Myocyte (in vitro differentiated cells): ENCODE results near the gene CLIC5. TPM values are rescaled to one million over a fixed set of nuclear protein-coding genes. Genes with fewer than 3 reads are reported as not detected.

ENCODE experiments used
- DNase-seq: peaks from one replicate; pipeline ENCODE4 v3.0.0-alpha.2; 2012; ENCODE audit warnings: low read depth
- total RNA-seq: library from RNA; depleted of rRNA; stranded (reverse); fragments of >200 nt; gene quantifications from 2 replicates; pipeline ENCODE4 v1.2.3, GENCODE V29; 2014

CLIC5 gene
- total RNA-seq, 1 donor from 2014 or later: 0.03 TPM

GRCh38 chr6:46000905-46001304 is 14.8 kb downstream of the CLIC5 start:
- DNase-seq: no peak

DNA sequence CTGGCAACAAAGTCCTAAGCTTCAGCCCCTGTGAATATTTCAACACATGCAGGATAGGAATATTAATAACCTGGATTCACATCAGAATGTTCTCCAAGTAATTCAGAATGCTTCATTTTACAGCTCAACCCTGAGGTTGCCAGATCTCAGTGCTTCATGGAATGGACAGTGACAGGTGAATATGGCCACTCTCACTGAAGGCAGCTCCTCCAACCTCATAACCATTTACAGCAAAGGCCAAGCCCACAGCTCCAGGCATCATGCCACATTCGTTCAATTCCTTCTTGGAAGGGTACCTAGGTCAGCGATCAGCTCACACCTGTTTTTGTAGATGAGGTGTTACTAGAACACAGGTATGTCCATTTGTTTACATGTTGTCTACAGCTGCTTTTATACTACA is 17.1 kb downstream of the CLIC5 start:
- DNase-seq: peak; percentile 23

DNA sequence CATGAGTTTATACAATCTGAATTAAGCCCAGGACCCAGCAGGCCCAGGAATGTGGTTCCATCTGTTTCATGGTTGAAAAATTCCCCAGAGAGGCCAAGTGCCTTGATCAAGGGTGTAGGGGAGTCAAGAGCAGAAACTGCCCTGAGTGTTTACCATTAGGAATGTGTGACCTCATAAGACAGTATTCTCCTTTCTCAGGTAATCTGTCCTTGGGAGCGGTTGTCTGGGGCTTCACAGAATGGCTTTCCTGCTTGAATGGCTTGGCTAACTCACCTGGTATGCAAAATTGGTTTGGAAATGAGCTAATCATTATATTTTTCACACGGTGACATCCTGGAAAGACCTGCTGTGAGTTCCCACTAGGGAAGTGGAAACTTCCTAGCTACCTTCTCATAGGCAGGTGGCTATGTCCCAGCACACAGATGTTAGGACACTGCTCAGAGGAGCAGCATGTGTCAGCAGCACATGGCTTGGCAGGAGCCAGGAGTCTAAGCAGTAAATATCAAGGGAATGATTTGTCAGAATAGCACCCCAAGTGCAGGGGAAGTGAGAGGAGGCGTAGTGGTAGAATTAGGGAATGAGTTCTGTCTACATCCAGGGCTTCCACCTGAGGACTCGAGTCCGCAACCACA is 17.7 kb downstream of the CLIC5 start:
- DNase-seq: no peak

GRCh38 chr6:45991189-45991588 is 24.5 kb downstream of the CLIC5 start:
- DNase-seq: no peak

DNA sequence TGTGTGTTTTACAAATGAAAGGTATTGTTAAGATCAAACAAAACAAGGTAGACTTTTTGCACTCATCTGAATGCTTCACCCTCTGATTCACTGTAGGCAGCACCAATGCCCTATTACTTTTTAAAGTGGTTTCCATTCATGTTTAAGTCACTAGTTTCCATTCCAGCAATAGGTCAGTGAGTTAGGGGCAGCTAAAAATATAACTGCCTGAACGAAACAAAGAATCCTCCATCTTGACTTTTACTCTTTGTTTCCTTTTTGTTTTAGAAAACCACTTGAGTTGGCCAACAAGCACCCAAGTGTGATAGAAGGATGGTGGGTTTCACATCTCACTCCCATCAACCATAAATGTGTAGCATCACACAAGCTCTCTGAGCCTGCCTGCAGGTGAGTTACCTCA is 25.5 kb downstream of the CLIC5 start:
- no peak for DNase-seq

DNA sequence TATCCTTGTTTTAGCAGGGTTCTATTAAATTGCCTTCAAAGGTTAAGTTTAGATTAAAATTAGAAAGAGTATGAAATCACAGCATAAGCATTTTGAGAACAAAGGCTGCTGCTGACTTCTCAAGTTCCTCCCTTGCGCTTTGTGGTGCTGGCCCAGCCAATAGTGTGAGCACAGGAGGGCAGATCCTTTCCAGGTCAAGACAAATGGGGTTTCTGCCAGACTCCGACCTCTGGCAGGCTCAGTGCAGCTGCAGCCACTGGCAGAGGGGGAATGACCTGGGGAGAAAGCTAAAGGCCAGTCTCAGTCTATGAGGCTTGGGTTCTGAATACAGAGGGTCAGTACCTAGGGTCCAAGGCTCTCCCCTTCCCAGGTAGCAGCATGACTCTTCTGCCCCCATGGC is 27.0 kb downstream of the CLIC5 start:
- peak; percentile 27 for DNase-seq

DNA sequence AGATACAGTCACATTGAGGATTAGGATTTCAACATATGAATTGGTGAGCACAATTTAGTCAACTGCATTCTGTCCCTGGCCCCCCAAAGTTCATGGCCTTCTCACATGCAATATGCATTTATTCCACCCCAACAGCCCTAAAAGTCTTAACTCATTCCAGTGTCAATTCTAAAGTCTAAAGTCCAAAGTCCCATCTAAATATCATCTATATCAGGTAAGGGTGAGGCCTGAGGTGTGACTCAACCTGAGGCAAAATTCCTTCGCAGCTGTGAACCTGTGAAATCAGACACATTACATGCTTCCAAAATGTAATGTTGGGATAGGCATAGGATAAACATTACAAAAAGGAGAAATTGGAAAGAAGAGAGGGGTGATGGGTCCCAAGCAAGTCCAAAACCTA is 27.8 kb downstream of the CLIC5 start:
- no peak for DNase-seq

DNA sequence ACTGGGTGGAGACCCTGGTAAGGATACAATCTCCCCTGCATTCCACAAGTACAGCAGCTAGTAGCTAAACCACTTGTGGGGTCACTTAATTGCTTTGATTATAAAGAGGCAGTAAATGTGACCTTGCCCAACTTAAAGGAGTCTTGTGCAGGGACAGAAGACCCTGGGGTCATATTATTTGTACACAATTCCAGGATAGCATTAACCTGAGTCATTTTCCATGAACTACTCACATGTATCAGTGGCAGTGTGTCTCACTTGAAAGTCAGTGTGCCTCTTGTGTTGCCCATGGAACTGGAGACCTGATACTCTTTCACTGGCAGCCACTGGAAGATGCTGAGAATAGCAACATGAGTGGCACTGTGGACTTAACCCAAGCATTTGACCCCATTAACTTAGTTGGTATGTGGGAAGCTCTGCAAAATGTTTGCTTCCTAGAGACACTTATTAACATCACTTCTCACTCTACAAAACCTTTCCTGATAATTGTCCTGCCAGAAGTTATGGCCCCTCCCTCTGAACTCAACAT is 28.9 kb downstream of the CLIC5 start:
- peak; percentile 61 for DNase-seq

DNA sequence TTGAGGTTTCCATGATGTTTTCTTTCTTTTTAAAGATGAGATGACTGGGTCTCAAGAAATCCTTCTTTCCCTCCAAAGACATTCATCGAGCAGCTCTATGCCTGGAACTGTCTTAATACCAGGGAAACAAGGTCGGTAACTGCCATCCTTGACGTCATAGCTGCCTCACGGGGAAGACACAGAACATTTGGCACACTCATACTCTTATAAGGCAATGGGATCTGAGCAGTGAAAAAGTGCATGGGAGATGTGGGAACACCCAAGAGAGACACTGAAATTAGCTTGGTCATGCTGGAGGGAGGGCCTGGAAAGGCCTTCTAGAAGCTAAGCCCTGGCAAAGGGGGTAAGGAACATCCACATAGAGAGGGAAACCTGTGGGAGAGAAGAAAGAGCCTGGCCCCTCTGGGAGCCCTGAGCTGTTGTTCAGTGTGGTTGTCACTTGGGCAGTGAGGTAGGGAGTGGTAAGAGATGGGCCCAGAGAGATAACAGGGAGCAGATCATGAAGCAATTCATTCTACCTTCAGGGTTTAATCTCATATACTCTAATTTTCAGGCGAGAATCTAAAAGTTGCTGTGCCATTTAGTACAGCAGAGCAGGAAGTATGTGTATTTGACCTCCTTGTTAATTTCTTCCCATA is 30.8 kb downstream of the CLIC5 start:
- no peak for DNase-seq

- DNase-seq: no peak
These were observed 31.3 kb downstream of the CLIC5 start for GRCh38 chr6:45984347-45984746.

- DNase-seq: no peak
These were observed 32.6 kb downstream of the CLIC5 start for GRCh38 chr6:45983062-45983461.

DNA sequence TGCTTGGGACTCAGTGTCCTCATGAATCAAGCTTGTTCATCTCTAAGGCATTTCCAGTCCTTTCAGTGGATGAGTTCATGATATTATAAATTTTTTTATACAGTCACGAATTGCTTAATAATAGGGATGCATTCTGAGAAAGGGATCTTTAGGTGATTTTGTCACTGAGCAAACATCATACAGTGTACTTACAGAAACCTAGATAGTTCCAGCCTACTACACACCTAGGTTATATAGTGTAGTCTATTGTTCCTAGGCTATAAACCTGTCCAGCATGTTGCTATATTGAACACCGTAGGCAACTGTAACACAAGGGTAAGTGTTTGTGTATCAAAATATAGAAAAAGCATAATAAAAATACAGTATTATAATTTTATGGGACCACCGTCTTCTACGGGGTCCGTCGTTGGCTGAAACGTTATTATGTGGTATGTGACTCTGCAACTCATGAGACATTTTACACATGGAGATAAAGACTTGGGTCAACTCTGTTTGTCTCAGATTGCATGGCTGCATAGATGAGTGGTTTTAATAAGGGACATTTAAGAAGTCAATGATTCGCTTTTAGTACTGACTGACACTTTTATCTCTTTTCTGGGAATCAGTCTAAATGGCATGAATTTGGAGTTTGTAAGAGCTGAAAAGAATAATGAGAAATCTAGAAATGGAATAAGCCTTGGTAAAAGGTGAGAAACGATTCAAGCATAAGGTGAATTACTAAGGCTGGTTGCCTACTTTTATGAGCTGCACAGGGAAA is 33.2 kb downstream of the CLIC5 start:
- DNase-seq: no peak

GRCh38 chr6:45981046-45981445 is 34.6 kb downstream of the CLIC5 start:
- no peak for DNase-seq

DNA sequence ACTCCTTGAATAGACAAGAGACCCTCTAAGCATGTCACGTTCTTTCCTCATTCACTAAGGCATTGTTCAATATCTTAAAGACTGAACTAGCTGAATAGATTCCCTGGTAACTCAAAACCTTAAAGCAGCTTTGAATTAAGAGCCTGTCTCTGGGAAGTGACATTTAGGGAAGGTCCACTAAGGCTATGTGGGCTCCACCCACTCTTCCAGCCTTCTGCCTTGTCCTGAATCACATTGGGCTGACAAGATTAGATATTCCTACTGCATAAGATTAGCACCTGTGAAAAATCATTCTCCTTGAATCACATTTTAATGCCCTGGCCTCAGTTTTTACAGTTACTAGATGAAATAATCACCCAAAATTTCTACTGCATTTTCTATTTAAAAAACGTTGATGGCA is 36.3 kb downstream of the CLIC5 start:
- no peak for DNase-seq

DNA sequence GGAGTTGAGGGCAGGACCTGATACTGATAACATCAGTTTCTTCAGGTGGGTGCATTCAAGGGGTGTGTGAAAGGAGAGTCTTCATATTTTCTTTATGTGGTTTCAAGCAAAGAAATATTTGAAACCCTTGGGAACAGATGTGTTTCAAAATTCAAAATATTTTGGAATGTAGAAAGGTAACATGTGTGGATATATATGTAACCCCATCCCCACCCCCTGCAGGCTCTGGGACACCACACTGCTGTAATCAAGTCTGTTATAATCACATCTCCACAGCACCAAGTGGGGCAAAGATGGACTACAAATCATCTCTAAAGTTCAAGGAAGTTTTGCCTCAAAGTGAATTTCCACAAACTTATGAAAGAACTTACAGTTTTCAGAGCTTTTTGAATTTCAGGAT is 41.1 kb downstream of the CLIC5 start:
- no peak for DNase-seq

DNA sequence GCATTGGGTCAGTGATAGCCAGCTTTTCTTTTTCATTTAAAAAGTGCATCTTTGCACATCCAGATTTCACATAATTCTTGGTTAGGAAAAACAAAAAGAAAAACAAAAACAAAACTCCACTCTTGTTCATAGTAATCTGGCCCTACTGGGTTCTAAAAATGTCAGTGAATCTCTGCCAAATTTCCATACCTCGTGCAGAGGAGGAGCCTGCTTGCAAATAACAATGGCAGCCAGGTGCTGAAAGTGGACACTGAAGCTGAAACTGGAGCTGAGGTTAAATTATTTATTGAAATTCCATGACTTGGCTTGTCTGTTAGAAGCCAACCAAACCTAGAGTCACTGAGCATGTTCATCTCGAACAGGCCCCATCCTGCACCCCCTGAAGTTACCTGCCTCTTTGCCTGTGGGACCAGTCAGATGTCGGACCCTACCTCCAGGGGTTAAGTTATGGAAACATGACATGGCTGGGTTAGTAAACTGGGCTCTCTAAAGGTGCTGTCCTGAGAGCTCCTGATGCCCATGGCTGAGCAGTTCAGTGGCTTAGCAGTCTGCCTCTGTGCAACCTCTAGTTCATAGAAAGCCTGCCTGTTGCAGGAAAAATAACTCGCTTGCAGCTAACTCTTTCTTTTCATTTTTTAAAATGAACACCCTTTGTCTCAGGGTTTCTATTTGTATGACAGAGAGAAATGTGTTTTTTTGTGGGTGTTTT is 42.7 kb downstream of the CLIC5 start:
- DNase-seq: no peak

- no peak for DNase-seq
These were observed 44.4 kb downstream of the CLIC5 start for GRCh38 chr6:45971287-45971686.

GRCh38 chr6:45970326-45970725 is 45.3 kb downstream of the CLIC5 start:
- DNase-seq: no peak

DNA sequence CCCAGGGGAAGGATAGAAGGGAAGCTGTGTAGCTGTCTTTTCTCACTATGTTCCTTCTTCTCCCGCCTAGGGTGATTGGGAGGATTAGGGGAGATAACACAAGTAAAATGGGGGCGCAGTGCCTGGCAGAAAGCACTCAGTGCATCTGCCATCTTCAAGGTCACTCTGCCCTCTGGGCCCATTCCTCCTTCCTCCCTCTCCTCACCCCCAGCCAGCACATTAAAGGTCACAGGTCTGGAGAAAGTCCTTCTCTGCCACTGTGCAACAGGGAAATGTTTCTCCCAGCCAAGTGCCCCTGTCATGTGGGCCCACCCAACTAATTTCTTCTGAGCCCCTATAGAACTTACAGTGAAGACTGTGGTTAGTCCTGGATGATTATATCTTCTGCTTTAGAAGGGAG is 45.8 kb downstream of the CLIC5 start:
- DNase-seq: no peak

DNA sequence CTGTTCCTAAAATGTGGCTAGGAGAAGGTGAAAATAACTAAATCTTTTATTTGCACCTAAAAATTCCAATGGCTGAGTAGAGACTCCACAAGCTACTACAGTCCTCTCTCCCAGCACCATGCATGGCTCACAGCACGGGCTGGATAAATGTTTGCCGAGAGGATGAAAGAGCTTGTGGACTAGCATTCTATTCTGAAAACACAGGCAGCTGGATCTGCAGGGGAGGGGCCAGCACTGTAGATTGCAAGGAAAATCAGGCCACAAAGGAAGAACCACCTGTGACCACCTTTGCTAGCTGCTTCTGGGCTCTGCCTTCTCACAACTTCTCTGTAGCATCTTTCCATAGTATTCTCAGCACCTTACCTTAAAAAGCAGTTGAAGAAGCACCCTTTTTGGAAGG is 46.6 kb downstream of the CLIC5 start:
- DNase-seq: no peak

- no peak for DNase-seq
These were observed 48.3 kb downstream of the CLIC5 start for GRCh38 chr6:45967363-45967762.

- peak; percentile 49 for DNase-seq
These were observed 48.9 kb downstream of the CLIC5 start for GRCh38 chr6:45966797-45967196.
